Measurements from ENCODE around the gene CD300LF. TPM values are rescaled to one million over a fixed set of nuclear protein-coding genes. Genes with fewer than 3 reads are reported as not detected.

The CD300LF gene
- polyA plus RNA-seq, 3 donors, result 112 to 184 (median 175) TPM

- Mint-ChIP-seq H3K4me3 (no peak overlapping the region), H3K27ac (peak overlapping the region in 5 of 7 donors; percentile 16 to 65 (median 46)), H3K27me3 (ENCODE audit: low read depth in 3 of 3) (peaks cover 0 to 3% (median 0%) of the 10 kb centered on the region in 3 donors), H3K9me3 (peaks cover 0 to 2% (median 0%) of the 10 kb centered on the region in 7 donors), H3K36me3 (peaks cover 76 to 98% of the 10 kb centered on the region in 2 donors), H3K4me1 (peaks cover 58% of the 10 kb centered on the region)
- no peak overlapping the region for H3K4me3 ChIP-seq (replicated peaks in 1 of 3; ENCODE audit: low read depth in 2 of 3, low read length in 3 of 3)
- peaks cover 60 to 77% of the 10 kb centered on the region in 2 donors for H3K36me3 ChIP-seq (replicated peaks in 1 of 2; ENCODE audit: control insufficient read depth in 1 of 2, insufficient read depth in 2 of 2, low read length in 2 of 2)
- peak overlapping the region in 1 of 2 donors; percentile 55 for H3K27ac ChIP-seq (ENCODE audit: low read depth in 1 of 2, low read length in 2 of 2)
- no peak overlapping the region for H2AFZ ChIP-seq (ENCODE audit: insufficient read depth, low read depth, low read length, poor library complexity, severe bottlenecking)
- H3K4me1 ChIP-seq (ENCODE audit: control insufficient read depth in 1 of 2, insufficient read depth in 2 of 2, low read length in 2 of 2), result peaks cover 22 to 53% of the 10 kb centered on the region in 2 donors
- peaks cover 99% of the 10 kb centered on the region for H4K20me1 ChIP-seq (ENCODE audit: insufficient read depth, low read length)
- no peak overlapping the region for H3K4me2 ChIP-seq (replicated peaks; ENCODE audit: extremely low read depth, low read length, poor library complexity, severe bottlenecking)
- H3K79me2 ChIP-seq (ENCODE audit: insufficient read depth, low read length), result peaks cover 95% of the 10 kb centered on the region
- H3K27me3 ChIP-seq (ENCODE audit: control insufficient read depth in 2 of 2, insufficient read depth in 2 of 2, low read length in 2 of 2), result no peaks in the 10 kb centered on the region
- WGBS (ENCODE audit: insufficient coverage), result 95% methylated on average over 3 of the region's 8 CpGs
- intact Hi-C loops (cut with micrococcal nuclease), result no loop called here
- TF ChIP-seq, protein P1, sequence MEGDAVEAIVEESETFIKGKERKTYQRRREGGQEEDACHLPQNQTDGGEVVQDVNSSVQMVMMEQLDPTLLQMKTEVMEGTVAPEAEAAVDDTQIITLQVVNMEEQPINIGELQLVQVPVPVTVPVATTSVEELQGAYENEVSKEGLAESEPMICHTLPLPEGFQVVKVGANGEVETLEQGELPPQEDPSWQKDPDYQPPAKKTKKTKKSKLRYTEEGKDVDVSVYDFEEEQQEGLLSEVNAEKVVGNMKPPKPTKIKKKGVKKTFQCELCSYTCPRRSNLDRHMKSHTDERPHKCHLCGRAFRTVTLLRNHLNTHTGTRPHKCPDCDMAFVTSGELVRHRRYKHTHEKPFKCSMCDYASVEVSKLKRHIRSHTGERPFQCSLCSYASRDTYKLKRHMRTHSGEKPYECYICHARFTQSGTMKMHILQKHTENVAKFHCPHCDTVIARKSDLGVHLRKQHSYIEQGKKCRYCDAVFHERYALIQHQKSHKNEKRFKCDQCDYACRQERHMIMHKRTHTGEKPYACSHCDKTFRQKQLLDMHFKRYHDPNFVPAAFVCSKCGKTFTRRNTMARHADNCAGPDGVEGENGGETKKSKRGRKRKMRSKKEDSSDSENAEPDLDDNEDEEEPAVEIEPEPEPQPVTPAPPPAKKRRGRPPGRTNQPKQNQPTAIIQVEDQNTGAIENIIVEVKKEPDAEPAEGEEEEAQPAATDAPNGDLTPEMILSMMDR (IDR thresholded peaks at IDR 0.05), result no peak
- no peak overlapping the region for H3K9ac ChIP-seq (ENCODE audit: insufficient read depth, low read length, poor library complexity, severe bottlenecking)
- no peaks in the 10 kb centered on the region for H3K9me3 ChIP-seq (replicated peaks in 1 of 2; ENCODE audit: control insufficient read depth in 1 of 2, insufficient read depth in 1 of 2, low read length in 2 of 2)
- DNase-seq, result no peak
Measured at GRCh38 chr17:74704544-74704943, 8.2 kb downstream of the CD300LF start.

DNA sequence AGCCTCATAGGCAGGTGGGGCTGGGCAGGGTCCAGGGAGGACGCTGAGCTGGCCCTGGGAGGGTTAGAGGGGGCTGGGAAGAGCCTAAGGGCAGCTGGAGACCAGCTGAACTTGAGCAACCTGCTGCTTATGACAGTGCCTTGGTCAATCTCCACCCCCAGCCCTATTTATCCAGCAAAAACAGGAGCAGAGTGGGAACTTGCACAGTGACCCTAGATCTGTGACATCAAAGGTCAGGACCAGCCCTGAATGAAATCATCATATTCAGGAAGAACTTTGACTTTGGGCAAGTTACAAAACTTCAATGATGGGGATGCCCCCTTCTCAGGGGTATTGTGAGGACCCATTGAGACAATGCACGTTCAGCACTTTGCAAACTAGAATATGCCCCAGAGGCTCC is 9.4 kb downstream of the CD300LF start:
- Histone ChIP-seq H3K4me2 (replicated peaks; ENCODE audit: extremely low read depth, low read length, poor library complexity, severe bottlenecking) (no peak overlapping the region), H3K79me2 (ENCODE audit: insufficient read depth, low read length) (peaks cover 89% of the 10 kb centered on the region), H3K4me1 (ENCODE audit: control insufficient read depth in 1 of 2, insufficient read depth in 2 of 2, low read length in 2 of 2) (peaks cover 19 to 41% of the 10 kb centered on the region in 2 donors), H3K27me3 (ENCODE audit: control insufficient read depth in 2 of 2, insufficient read depth in 2 of 2, low read length in 2 of 2) (no peaks in the 10 kb centered on the region), H3K9me3 (replicated peaks in 1 of 2; ENCODE audit: control insufficient read depth in 1 of 2, insufficient read depth in 1 of 2, low read length in 2 of 2) (no peaks in the 10 kb centered on the region), H2AFZ (ENCODE audit: insufficient read depth, low read depth, low read length, poor library complexity, severe bottlenecking) (no peak overlapping the region), H3K4me3 (replicated peaks in 1 of 3; ENCODE audit: low read depth in 2 of 3, low read length in 3 of 3) (no peak overlapping the region), H3K9ac (ENCODE audit: insufficient read depth, low read length, poor library complexity, severe bottlenecking) (no peak overlapping the region), H4K20me1 (ENCODE audit: insufficient read depth, low read length) (peaks cover 98% of the 10 kb centered on the region), H3K27ac (ENCODE audit: low read depth in 1 of 2, low read length in 2 of 2) (peak overlapping the region in 1 of 2 donors; percentile 55), H3K36me3 (replicated peaks in 1 of 2; ENCODE audit: control insufficient read depth in 1 of 2, insufficient read depth in 2 of 2, low read length in 2 of 2) (peaks cover 69 to 88% of the 10 kb centered on the region in 2 donors)
- Mint-ChIP-seq H3K36me3 (peaks cover 79 to 99% of the 10 kb centered on the region in 2 donors), H3K27me3 (ENCODE audit: low read depth in 3 of 3) (peaks cover 0 to 3% (median 0%) of the 10 kb centered on the region in 3 donors), H3K27ac (peak overlapping the region in 2 of 7 donors; percentile 10 to 22), H3K9me3 (peaks cover 0 to 2% (median 0%) of the 10 kb centered on the region in 7 donors), H3K4me1 (peaks cover 50% of the 10 kb centered on the region), H3K4me3 (no peak overlapping the region)
- 100% methylated on average over 1 of the region's 2 CpGs for WGBS (ENCODE audit: insufficient coverage)
- intact Hi-C loops (cut with micrococcal nuclease), result no loop called here
- no peak for DNase-seq
- TF ChIP-seq, protein P1 (IDR thresholded peaks at IDR 0.05), result no peak

Data from CD14-positive monocyte (primary cell).